ENCODE measurements around the gene CEMP1.
A peak's percentile ranks its signal among the peaks of the same experiment; 100 is the strongest.

The CEMP1 gene

DNA sequence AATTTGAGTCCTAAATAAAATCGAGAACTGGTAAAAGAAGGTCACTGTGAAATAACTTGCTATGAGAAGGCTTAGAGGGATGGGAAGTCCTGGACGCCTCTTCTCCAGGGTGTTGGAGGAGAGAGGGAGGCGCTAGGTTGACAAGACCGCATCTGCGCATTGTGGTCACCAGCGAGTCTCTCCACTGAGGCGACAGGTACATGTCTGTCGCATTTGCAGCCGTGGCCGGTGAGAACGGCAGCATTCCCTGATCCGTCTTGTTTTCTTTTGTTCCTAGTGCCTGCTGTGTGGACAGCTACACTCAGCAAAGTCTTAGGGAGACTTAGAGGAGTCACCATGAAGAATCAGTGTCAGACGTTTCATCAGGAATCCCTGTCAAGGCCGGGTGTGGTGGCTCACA lies 25.5 kb downstream of the CEMP1 start:
- no peak overlapping the region for H3K18ac ChIP-seq (ENCODE audit: low read length)
- no peak overlapping the region for H4K8ac ChIP-seq (ENCODE audit: low read depth, low read length)
- no peaks in the 10 kb centered on the region for H3K79me2 ChIP-seq (ENCODE audit: control insufficient read depth, insufficient read depth, low read length)
- H3K36me3 ChIP-seq (ENCODE audit: control insufficient read depth, insufficient read depth, low read length), result no peaks in the 10 kb centered on the region
- H3K4ac ChIP-seq (ENCODE audit: low read depth, low read length), result no peak overlapping the region
- H3K4me1 ChIP-seq (ENCODE audit: control insufficient read depth, low read depth, low read length), result no peaks in the 10 kb centered on the region
- no peak overlapping the region for H3K27ac ChIP-seq (ENCODE audit: low read depth, low read length)
- no peak for DNase-seq
- H2AK5ac ChIP-seq (ENCODE audit: low read length), result no peak overlapping the region
- no peak overlapping the region for H2BK5ac ChIP-seq (ENCODE audit: low read length)
- H3K9ac ChIP-seq (ENCODE audit: low read length), result no peak overlapping the region
- H3K27me3 ChIP-seq (ENCODE audit: insufficient read depth, low read length, poor library complexity), result no peaks in the 10 kb centered on the region
- 100% methylated on average over 1 of the region's 14 CpGs for WGBS (ENCODE audit: extremely low coverage, insufficient coverage, low lambda C conversion rate)
- H3K4me3 ChIP-seq (ENCODE audit: low read length), result no peak overlapping the region
- H3K79me1 ChIP-seq (ENCODE audit: low read length), result no peaks in the 10 kb centered on the region
- H2BK120ac ChIP-seq (ENCODE audit: low read depth, low read length), result no peak overlapping the region
- H3K4me2 ChIP-seq (ENCODE audit: low read length), result no peak overlapping the region
- H2BK15ac ChIP-seq (replicated peaks; ENCODE audit: low read depth), result no peak overlapping the region
- no peak overlapping the region for H4K5ac ChIP-seq (ENCODE audit: low read length)
- H3K56ac ChIP-seq (ENCODE audit: low read length), result no peak overlapping the region
- H3K23ac ChIP-seq (ENCODE audit: low read length), result no peak overlapping the region

DNA sequence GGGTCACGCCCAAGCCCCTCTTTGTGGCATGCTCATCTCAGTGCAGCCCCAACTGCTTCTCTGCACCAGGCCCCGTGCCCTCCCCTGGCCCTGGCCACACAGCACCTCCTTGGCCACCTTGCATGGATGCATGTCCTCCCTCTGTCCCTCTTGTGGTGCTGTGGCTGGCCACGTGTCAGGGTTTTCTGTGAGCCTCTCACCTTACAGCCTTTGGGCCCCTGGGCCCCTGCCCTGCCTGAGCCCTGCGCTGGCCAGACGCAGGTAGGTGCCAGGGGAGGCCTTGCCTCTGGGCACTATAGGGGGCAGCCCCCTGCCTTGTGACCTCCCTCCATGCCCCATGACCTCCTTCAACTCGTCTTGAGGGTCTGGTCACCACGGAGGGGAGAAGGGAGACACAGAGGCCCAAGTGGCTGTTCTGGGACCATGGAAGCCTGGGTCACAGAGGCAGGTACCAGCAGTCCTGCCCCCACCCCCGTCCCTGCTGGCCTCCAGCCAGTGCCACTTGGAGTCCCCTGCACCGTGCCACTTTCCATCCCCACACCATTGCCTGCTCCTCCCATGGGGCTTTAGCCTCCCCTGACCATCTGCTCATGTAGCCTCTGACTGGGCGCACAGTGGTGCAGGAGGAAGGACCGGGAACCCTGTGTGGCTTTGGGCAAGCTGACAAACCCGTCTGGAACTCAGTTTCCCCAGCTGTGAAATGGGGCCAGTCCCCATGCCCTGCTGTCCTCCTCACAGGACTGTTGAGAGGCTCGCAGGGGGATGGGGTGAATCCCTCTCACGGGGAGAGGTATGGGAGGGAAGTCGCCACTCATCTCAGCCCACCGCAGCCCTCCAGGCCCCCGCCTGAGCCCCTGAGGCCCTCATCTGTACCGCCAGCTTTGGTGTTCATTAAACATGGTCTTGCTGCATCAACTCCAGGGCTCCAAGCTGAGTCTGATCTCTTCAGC lies 29.0 kb downstream of the CEMP1 start:
- Histone ChIP-seq H3K23ac (ENCODE audit: low read length) (no peak overlapping the region), H4K5ac (ENCODE audit: low read length) (no peak overlapping the region), H3K79me1 (ENCODE audit: low read length) (no peaks in the 10 kb centered on the region), H3K27me3 (ENCODE audit: insufficient read depth, low read length, poor library complexity) (no peaks in the 10 kb centered on the region), H3K4me2 (ENCODE audit: low read length) (no peak overlapping the region), H2BK15ac (replicated peaks; ENCODE audit: low read depth) (no peak overlapping the region), H3K4me3 (ENCODE audit: low read length) (no peak overlapping the region), H3K9ac (ENCODE audit: low read length) (no peak overlapping the region), H3K27ac (ENCODE audit: low read depth, low read length) (no peak overlapping the region), H3K18ac (ENCODE audit: low read length) (no peak overlapping the region), H4K8ac (ENCODE audit: low read depth, low read length) (no peak overlapping the region), H3K56ac (ENCODE audit: low read length) (no peak overlapping the region), H2BK5ac (ENCODE audit: low read length) (no peak overlapping the region), H3K79me2 (ENCODE audit: control insufficient read depth, insufficient read depth, low read length) (no peaks in the 10 kb centered on the region), H3K36me3 (ENCODE audit: control insufficient read depth, insufficient read depth, low read length) (no peaks in the 10 kb centered on the region), H2BK120ac (ENCODE audit: low read depth, low read length) (no peak overlapping the region), H2AK5ac (ENCODE audit: low read length) (no peak overlapping the region), H3K4ac (ENCODE audit: low read depth, low read length) (no peak overlapping the region), H3K4me1 (ENCODE audit: control insufficient read depth, low read depth, low read length) (no peaks in the 10 kb centered on the region)
- no peak for DNase-seq
- no CpG with 5 or more reads among the region's 18 CpGs for WGBS (ENCODE audit: extremely low coverage, insufficient coverage, low lambda C conversion rate)

DNA sequence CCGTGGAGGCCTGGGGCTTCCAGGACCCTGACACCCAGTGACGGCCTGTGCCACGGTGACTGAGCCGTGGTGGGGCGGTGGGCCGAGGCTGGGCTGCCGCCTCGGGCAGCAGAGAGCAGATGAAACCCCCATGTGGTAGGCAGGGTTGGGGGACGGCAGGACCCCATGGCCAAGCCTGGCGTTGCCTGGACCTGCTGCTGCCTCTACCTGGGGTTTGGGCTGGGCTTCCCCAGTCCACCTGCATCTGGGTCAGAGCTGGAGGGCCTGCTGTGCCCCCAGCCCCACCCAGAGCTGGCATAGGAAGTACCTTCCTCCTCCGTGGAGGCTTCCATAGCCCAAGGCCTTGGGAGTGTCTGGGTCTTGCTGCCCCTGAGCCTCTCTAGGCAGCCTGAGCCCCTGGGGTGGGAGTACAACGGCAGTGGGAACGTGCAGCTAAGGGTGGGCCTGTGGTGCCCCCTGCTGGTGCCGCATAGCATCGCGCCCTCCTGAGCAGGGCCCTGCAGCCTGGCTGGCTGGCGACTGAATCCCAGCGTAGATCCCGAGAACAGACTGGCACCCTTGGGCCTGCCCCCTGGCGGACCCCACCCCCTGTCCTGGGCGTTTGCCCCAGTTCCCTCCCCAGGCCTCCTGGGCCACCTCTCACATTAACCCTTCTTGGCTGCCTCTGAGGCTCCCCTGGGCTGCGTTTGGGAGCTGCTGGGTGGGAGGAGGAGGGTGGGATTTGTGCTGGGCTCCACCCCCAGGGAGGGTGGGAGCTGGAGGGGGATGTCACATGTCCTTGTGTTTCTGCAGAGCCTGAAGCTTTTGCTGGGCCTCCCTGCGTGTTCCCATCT lies 30.1 kb downstream of the CEMP1 start:
- no peak overlapping the region for H2BK5ac ChIP-seq (ENCODE audit: low read length)
- peak; percentile 85 for DNase-seq
- H3K4me1 ChIP-seq (ENCODE audit: control insufficient read depth, low read depth, low read length), result no peaks in the 10 kb centered on the region
- WGBS (ENCODE audit: extremely low coverage, insufficient coverage, low lambda C conversion rate), result no CpG with 5 or more reads among the region's 23 CpGs
- no peak overlapping the region for H3K27ac ChIP-seq (ENCODE audit: low read depth, low read length)
- H2BK15ac ChIP-seq (replicated peaks; ENCODE audit: low read depth), result no peak overlapping the region
- no peak overlapping the region for H4K8ac ChIP-seq (ENCODE audit: low read depth, low read length)
- no peak overlapping the region for H3K23ac ChIP-seq (ENCODE audit: low read length)
- no peak overlapping the region for H3K4me3 ChIP-seq (ENCODE audit: low read length)
- H3K79me1 ChIP-seq (ENCODE audit: low read length), result no peaks in the 10 kb centered on the region
- no peak overlapping the region for H2AK5ac ChIP-seq (ENCODE audit: low read length)
- H3K4me2 ChIP-seq (ENCODE audit: low read length), result peak overlapping the region; percentile 43
- H3K36me3 ChIP-seq (ENCODE audit: control insufficient read depth, insufficient read depth, low read length), result no peaks in the 10 kb centered on the region
- no peak overlapping the region for H3K18ac ChIP-seq (ENCODE audit: low read length)
- no peak overlapping the region for H4K5ac ChIP-seq (ENCODE audit: low read length)
- no peak overlapping the region for H3K4ac ChIP-seq (ENCODE audit: low read depth, low read length)
- H3K56ac ChIP-seq (ENCODE audit: low read length), result peak overlapping the region; percentile 77
- H3K27me3 ChIP-seq (ENCODE audit: insufficient read depth, low read length, poor library complexity), result no peaks in the 10 kb centered on the region
- no peaks in the 10 kb centered on the region for H3K79me2 ChIP-seq (ENCODE audit: control insufficient read depth, insufficient read depth, low read length)
- H2BK120ac ChIP-seq (ENCODE audit: low read depth, low read length), result no peak overlapping the region
- H3K9ac ChIP-seq (ENCODE audit: low read length), result peak overlapping the region; percentile 74

DNA sequence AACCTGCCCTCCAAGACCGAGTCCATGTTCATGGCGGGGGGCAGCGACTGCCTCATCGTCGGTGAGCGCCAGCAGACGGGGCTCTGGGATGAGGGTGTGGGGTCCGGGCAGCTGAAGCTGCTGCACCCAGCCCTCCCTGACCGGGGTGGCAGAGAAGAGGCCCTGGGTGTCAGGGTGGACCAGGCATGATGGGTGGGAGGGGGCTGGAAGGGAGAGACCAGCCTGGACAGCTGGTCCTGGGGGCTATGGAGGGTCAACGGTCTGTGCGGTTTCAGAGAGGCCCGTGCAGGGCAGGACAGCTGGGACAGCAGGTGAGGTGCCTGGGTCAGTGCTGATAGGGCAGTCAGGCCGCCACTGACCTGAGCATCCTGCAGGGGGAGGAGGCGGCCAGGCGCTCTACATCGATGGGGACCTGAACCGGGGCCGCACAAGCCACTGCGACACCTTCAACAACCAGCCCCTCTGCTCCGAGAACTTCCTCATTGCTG lies 30.7 kb downstream of the CEMP1 start:
- Histone ChIP-seq H3K4me2 (ENCODE audit: low read length) (no peak overlapping the region), H2AK5ac (ENCODE audit: low read length) (no peak overlapping the region), H3K9ac (ENCODE audit: low read length) (no peak overlapping the region), H2BK120ac (ENCODE audit: low read depth, low read length) (no peak overlapping the region), H3K4ac (ENCODE audit: low read depth, low read length) (no peak overlapping the region), H3K18ac (ENCODE audit: low read length) (no peak overlapping the region), H3K79me2 (ENCODE audit: control insufficient read depth, insufficient read depth, low read length) (no peaks in the 10 kb centered on the region), H3K27ac (ENCODE audit: low read depth, low read length) (no peak overlapping the region), H3K4me3 (ENCODE audit: low read length) (no peak overlapping the region), H3K4me1 (ENCODE audit: control insufficient read depth, low read depth, low read length) (no peaks in the 10 kb centered on the region), H3K27me3 (ENCODE audit: insufficient read depth, low read length, poor library complexity) (no peaks in the 10 kb centered on the region), H2BK15ac (replicated peaks; ENCODE audit: low read depth) (no peak overlapping the region), H2BK5ac (ENCODE audit: low read length) (no peak overlapping the region), H3K79me1 (ENCODE audit: low read length) (no peaks in the 10 kb centered on the region), H3K23ac (ENCODE audit: low read length) (no peak overlapping the region), H4K5ac (ENCODE audit: low read length) (no peak overlapping the region), H3K56ac (ENCODE audit: low read length) (no peak overlapping the region), H3K36me3 (ENCODE audit: control insufficient read depth, insufficient read depth, low read length) (no peaks in the 10 kb centered on the region), H4K8ac (ENCODE audit: low read depth, low read length) (no peak overlapping the region)
- no CpG with 5 or more reads among the region's 20 CpGs for WGBS (ENCODE audit: extremely low coverage, insufficient coverage, low lambda C conversion rate)
- DNase-seq, result no peak

DNA sequence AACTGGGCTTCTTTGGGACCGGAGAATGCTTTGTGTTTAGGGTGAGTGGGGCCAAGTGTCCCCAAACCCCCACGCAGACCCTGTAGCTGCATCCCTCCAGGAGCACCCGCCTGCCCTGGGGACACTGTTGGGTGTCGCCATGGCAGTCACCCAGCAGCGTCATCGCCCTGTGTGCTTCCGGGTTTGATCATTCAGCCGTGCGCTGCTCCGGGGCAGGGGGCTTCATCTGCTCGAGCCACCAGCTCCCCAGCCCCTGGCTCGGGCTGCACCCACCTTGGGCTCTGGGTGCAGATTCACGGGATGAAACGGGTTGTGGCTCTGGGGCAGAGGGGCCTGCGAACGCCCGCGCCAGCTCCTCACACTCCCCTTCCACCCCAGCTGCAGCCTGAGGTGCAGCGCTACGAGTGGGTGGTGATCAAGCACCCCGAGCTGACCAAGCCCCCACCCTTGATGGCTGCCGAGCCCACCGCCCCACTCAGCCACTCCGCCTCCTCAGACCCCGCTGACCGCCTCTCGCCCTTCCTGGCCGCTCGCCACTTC lies 31.2 kb downstream of the CEMP1 start:
- Histone ChIP-seq H4K5ac (ENCODE audit: low read length) (no peak overlapping the region), H3K4me1 (ENCODE audit: control insufficient read depth, low read depth, low read length) (no peaks in the 10 kb centered on the region), H3K18ac (ENCODE audit: low read length) (no peak overlapping the region), H3K4me2 (ENCODE audit: low read length) (no peak overlapping the region), H3K27me3 (ENCODE audit: insufficient read depth, low read length, poor library complexity) (no peaks in the 10 kb centered on the region), H2BK5ac (ENCODE audit: low read length) (no peak overlapping the region), H3K4me3 (ENCODE audit: low read length) (no peak overlapping the region), H3K56ac (ENCODE audit: low read length) (no peak overlapping the region), H2BK15ac (replicated peaks; ENCODE audit: low read depth) (no peak overlapping the region), H3K79me2 (ENCODE audit: control insufficient read depth, insufficient read depth, low read length) (no peaks in the 10 kb centered on the region), H3K4ac (ENCODE audit: low read depth, low read length) (no peak overlapping the region), H3K27ac (ENCODE audit: low read depth, low read length) (no peak overlapping the region), H2AK5ac (ENCODE audit: low read length) (no peak overlapping the region), H3K79me1 (ENCODE audit: low read length) (no peaks in the 10 kb centered on the region), H4K8ac (ENCODE audit: low read depth, low read length) (no peak overlapping the region), H2BK120ac (ENCODE audit: low read depth, low read length) (no peak overlapping the region), H3K36me3 (ENCODE audit: control insufficient read depth, insufficient read depth, low read length) (no peaks in the 10 kb centered on the region), H3K9ac (ENCODE audit: low read length) (no peak overlapping the region), H3K23ac (ENCODE audit: low read length) (no peak overlapping the region)
- WGBS (ENCODE audit: extremely low coverage, insufficient coverage, low lambda C conversion rate), result no CpG with 5 or more reads among the region's 29 CpGs
- DNase-seq, result no peak
